Stimulated activated CD4-positive, alpha-beta T cell treated with anti-CD3 and anti-CD28 coated beads, TNF-alpha, amount 100 ng/mL, for 4 hours (primary cell): ENCODE results near the gene ADGRF1.
"Not testable (repeated sequence)": the region's sequence is repeated elsewhere in the genome, so short reads cannot be mapped to it uniquely, and the experiment has no call there.

ENCODE experiments used
- DNase-seq, 3 experiments: peaks; one replicate each; pipeline ENCODE4 v3.0.0-alpha.2; 2020; ENCODE audit warnings: low read depth in 3 of 3

Gene ADGRF1

DNA sequence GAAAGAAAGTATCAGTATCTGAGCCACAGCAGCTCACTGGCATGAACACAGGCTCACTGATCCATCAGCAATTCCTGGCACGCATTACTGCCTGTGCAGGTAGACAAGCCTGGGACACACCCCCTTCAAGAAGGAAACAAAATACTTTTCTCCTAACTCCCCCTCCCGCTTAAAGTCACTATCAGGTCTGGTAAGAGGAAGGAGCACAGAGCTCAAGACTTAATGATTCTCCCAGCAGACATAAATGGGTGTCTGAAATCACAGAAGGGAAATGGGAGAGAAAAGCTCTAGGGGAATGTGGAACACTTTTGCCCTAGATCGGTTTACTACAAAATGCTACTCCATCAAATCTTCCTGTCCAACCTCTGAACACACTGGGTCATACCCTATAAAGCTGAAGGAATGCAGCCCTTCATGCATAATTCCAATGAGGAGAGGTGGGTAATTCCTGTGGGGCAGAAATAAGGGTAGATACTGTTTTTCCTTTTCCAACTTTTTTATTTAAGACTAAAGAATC is at the start of gene ADGRF1:
Gene ADGRF1 (minus strand): TSS at position 58 of the 517 bp plus-strand sequence. CDS start 13,271 bp downstream, outside the sequence.
- DNase-seq: no peak

DNA sequence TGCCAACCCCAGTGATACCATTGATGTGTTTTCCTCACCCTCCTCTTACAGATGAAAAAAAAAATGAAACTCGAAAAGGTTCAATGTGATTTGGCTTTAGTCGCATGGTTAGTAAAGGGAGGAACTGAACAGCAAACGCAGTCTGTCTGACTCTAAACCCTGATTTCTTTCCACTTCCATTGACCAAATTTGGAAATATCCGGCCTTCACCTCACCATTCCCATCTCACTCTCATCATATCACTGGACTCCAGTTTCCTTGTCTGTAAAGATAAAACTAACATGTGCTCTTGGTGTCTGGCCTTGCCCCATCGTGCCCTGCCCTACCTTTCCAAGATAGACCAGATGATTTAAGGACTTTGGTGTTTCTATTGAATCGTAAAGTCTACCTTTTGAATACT is 48.7 kb upstream of the ADGRF1 start:
- no peak for DNase-seq

DNA sequence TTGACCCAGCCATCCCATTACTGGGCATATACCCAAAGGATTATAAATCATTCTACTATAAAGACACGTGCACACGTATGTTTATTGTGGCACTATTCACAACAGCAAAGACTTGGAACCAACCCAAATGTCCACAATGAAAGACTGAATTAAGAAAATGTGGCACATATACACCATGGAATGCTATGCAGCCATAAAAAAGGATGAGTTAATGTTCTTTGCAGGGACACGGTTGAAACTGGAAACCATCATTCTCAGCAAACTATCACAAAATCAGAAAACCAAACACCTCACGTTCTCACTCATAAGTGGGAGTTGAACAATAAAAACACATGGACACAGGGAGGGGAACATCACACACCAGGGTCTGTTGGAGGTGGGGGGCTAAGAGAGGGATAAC is 47.3 kb upstream of the ADGRF1 start:
- not testable (repeated sequence) for DNase-seq

DNA sequence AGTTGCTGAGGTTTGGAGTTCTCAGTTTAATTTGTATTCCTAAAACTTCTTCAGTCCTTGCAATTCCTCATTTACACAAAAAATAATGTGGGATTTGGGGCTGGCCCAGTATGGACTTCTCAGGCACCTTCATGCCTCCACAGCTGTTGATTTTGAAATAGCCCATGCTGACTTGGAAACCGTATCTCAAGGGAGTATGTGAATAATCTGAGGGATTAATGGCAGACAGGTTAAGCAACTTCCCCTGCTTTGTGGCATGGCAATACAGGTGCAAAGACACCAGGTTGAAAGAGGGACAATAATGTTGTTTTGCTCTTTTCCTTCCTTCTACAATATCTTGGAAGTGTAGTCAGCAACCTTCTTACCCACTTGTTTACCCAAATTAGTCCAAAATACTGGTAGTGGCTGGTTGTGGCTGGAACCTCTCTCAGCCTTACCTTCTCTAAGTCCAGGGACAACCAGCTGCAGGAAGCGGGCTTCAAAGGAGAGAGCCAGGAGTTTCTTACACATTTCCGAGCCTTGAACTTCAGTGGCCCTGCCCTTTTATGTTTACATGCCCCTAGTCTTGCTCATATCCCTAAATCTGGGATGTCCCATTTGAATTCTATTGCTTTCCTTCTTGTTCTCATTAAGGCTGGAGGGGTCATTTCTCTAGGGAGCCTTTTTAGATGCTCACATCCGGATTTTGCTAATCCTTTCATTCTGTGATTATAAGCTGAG is 44.1 kb upstream of the ADGRF1 start:
- no peak for DNase-seq

DNA sequence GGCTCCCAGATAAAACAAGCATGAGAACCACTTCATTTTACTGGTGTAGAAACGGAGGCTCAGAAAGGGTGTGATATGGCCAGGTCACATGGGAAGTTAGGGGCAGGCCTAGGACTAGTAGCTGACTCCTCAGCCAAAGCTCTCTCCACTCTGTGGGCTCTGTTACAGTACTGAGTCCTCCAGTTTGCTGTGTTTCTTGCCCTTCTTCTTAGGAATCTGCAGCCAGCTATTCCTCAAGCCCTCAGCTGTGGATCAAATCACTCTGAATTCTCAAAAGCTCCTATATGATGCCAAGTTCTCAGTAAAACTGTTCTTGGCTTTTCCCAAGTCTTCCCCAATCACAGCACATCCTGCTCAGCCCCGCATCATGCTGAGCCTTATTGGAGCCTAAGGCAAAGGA is 42.5 kb upstream of the ADGRF1 start:
- no peak for DNase-seq

DNA sequence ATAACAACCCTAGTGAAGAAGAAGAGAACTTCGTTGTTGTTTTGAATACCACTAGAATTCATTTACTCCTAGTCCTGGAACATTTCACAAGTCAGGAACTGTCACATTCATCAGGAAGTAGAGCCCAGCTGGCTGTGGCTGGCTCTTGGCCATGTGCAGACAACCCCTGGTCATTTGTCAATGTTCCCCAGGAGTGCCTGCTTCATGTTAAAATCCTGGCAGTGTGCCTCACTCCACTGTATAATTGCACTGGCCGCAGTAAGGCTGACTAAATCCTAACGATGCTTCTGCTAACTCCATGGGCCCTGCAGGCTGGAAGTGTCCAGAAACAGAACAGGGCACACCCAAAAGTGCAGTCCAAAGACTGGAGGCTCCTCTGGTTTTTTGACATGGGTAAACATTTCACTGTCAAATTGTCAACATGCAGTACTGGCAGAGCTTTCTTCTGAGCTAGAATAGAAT is 41.5 kb upstream of the ADGRF1 start:
- DNase-seq: no peak

DNA sequence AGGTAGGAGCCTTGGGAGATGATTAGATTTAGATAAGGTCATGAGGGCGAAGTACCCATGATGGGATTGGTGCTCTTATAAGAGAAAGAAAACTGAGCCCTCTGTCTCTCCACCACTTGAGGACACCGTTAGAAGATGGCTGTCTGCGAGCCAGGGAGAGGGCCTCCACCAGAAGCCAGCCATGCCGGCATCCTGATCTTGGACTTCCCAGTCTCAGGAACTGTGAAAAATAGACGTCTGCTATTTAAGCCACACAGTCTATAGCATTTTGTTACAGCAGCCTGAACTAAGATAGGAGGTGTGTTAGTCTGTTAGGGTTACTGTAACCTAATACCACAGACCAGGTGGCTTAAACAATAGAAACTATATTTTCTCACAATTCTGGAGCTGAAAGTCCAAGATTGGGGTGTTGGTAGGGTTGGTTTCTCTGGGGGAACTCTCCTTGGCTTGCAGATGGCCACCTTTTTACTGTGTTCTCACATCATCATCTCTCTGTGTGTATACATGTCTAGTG is 38.0 kb upstream of the ADGRF1 start:
- DNase-seq: no peak

DNA sequence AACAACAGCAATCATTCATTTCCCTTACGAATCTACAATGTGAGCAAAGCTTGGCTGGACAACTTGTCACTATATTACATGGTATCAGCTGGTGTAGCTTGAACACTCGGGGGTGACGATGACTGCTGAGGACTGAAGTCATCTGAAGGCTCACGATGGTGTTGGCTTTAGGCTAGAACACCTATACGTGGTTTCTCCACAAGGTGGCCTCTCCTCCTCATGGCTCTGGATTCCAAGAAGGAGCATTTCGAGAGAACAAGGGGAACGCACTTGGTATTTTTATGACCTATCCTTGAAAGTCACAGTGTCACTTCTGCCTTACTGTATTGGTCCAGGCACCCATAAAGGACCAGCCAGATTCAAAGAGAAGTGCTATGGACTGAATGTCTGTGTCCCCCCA is 37.5 kb upstream of the ADGRF1 start:
- no peak for DNase-seq

DNA sequence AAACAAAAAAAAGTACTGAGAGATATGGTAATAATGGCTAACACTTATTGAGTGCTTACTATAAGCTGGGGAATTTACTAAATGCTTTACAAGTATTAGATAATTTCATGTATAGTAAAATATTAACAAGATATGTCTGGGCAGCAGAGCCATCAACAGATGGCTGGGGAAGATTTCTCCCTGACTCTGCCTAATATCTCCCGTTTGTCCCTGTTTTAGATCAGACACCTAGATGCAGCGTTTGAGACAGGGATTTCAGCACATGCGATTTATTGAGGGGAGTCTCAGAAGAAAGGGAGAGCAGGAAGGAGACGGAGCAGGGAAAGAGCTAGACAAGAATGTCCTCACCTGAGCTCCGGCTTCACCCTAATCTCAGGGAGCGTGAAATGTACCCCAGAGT is 36.9 kb upstream of the ADGRF1 start:
- no peak for DNase-seq

DNA sequence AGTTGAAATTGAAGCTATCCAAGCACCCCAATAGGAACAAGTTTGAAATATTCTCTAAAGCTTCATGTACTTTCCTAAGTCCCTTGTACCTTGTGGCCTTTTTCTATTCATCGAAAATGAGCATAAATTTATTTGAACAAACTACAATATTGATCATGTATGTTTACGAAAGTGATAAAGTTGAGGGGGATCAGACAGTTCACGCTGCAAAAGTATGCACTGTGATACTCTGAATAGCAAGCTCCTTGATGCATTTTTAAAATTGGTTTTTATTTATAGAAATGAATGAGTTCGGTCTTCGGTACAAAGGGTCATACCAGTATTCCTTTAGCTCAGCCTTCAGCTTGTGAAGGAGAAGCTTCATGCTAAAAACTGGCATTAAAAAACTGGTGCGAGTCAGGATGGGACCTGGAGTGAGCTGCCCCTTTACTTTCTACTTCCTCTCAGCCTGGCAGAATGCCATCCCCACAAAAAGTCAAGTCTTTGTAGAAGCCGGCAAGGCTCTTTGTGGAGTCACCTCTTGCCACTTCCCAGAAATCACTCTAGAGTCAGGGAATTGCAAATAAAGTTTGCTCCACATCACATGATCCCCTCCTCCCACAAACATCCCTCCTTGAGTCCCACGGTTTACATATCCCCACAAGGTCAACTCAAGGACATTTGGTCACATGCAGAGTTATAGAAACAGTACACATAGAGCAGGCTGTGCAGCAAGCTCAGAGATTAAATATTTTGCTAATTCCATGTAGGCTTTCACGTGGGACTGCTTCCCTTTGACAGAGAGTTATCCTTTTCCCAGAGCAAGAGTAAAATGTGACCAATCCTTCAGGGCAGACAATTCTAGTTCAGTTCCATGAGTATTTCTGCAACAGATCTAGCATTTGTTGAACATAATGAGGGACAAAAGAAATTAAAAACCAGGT is 34.6 kb upstream of the ADGRF1 start:
- DNase-seq: no peak

DNA sequence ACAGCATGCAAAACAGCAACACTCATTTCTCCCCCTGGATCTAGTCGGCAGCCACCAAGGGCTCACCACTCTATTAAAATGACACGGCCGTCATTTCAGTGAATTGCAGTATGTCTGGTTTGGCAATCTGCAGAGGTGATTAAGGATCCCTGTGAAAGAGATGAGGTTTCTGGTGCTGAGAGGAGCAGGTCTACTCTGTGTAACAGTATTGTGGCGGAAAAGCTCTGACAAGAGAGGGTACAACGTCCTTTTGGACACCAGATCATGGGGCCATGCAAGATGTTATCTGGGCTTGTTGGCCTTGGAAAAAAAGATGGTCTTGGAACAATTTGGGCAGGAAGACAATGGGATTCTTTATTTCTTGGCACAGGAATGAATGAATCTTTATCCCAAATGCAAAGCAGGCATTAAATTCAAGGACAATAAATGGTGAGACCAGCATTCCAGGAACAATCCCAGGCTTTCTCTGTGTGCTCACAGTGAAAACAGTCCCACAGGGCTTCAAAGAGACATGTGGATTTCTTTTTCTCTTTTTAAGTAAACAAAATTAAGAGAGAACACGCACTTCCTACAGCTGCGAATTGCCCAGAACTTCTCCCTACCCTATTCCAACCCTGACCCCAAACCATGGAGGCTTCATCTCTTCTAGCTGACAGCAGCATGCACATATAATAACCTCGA is 33.7 kb upstream of the ADGRF1 start:
- no peak for DNase-seq

DNA sequence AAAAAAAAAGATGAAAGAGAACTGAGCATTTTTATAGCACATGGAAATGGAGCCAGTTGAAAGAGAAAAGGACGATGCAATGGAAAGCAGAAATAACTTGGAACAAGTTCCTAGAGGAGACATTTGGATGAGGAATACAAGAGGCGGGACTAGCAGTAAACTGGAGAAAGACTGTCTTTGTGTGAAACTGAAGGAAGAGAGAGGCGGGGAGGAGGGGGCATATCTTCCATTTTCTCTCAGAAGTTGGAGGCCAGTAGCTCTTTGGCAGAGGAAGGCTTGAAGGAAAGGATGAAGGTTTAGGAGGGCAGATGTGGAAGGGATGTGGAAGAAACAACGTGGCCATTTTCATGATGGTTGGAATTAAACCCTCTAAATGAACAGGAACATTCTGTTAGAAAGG is 33.0 kb upstream of the ADGRF1 start:
- no peak for DNase-seq

DNA sequence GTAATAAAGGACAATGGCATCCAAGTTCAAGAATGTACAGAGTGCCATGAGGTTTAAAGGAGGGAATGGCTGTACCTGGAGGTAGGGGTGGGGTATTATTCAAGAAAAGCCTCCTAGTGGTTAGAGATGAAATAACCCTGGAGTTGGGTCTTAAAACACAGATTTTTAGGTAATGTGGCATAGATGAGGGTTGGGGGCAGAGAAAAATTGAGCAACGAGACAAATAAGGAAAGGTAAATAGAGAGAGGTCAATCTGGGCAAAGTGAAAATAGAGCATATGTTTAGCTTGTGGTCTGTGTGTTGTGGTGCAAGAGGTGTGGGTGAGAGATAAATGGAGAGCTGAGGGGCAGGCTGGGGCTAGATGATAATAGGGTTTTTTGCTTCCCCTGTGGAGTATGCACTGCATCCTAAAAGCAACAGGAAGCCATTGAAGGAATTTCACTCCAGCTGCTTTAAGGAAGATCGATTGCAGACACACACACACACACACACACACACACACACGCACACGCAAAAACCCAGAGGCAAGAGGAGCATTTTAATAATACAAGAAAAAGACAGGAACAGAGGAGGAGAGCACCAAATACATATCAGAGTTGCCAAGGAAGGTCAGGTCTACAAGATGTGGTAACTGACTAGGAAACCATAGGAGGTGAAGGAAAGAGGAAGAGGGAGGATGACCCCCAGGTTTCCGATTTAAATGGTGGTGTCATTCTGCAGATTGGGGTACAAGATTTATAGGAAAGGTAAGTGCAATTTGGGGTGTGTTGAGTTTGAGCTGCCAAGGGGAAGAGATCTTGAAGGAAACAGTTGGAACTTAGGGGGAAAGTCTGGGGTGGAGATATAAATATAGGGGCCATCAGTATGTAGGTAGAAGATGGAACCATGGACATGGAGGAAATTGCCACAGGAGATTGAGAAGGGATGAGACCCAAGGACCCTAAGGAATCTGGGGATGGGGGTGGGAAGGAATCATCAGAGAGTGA is 31.3 kb upstream of the ADGRF1 start:
- DNase-seq: no peak

DNA sequence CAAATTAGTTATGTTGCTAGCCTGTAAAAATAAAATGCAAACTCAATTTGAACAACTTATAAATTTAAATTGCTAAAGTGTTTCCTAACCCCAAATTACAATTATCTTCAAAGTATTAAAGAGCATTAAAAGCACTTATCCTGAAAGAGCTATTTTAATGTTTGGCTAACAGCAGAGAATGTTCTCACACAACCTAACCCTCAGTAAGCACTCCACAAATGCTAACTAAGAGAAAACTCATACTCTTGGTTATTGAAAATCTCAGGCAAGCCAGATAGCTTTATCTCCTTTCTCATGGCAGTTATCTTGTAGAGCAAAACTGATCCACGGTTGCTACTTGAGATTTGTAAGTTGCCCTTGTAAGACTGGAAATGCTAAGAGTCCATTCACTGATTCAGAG is 30.5 kb upstream of the ADGRF1 start:
- DNase-seq: no peak

DNA sequence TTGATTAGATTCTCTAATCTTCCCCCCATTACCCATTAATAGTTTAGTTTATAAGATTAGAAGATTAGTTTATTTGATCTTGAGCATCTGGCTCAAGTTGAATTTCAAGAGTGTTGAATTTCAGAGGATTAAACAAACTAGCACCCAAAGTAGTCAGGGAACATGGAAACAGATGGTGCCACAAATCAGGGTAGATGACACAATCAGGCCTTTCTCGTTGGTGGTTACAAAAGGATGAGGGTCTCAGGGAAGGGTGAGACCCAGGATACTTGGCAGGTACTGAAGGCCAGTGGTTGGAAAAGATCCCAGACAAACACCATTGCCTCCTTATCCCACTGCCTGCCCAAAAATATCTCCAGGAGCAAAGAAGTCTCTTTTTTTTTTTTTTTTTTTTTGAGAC is 29.5 kb upstream of the ADGRF1 start:
- no peak for DNase-seq

DNA sequence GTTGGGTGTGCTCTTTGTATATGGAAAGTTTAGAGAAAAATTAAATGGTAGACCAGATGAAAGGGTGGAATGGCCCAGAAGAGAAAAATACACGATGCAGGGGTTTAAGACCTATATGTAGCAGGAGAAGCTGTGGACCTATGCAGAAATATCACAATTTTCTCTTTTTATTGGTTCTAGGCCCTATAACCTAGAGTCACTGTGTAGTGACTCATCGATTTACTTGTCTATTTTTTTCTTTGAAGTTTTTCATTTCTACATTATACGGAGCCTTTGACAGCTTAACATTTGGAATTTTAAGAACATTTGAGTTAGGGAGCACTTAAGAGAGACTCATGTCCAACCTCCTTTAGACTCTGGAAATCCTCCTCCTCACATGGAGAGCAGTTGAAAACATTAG is 28.3 kb upstream of the ADGRF1 start:
- DNase-seq: no peak

DNA sequence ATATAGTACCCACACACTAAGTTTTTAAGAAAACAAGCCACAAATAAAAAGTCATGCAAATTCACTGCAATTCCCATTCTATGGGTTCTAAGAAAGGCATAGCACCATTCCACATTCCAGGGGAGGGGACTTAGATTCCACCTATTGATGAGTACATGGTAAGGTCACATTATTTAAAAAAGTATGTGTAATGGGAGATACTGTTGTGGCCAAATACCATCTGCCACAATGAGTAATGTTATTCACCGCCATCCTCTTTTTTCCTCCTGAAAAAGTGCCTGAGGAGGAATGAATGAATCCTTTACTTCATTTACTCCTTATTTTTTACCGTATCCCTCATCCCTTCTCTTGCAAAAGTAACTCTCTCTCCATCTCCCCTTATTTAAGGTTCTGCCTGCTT is 27.0 kb upstream of the ADGRF1 start:
- no peak for DNase-seq

DNA sequence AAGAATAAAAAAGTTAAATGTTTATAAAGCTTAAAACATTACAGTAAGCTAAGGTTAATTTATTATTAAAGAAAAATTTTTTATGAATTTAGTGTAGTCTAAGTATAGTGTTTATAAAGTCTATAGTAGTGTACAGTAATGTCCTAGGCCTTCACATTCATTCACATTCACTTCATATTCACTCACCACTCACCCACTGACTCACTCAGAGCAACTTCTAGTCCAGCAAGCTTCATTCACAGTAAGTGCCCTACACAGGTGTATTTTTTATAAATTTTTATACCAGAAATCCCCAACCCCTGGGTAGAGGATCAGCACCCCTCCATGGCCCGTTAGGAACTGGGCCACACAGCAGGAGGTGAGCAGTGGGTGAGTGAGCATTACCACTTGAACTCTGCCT is 24.3 kb upstream of the ADGRF1 start:
- no peak for DNase-seq

DNA sequence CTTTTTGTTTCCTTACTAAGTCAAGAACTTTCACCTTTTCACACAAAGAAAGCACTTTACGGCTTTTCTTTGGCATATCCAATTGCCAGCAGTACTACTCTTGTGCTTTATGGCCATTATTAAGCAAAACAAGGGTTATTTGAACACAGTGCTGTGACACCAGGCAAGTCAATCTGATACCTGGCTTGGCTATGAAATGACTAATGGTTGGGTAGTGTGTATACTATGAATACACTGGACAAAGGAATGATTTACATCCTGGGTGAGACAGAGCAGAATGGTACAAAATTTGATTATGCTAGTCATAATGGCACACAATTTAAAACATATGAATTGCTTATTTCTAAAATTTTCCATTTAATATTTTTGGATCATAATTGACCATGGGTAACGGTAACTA is 22.1 kb upstream of the ADGRF1 start:
- no peak for DNase-seq

DNA sequence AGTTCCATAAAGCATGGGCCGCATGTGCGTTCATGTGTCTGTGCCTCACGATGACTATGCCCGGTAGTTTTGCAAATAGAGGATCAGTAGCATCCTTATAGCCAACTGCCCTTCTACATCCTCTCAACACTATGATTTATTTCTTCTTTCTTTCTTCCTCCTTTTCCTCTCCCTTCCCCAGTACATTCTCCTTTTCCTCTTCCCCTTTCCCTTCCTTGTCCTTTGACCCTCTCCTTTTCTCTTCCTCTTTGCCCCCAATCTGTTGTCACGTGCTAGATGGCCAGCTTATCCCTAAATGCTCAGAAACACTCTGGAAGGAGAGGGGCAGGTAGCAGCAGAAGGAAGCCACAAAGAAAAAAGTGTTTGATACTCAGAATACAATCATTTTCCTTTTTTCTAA is 20.2 kb upstream of the ADGRF1 start:
- no peak for DNase-seq
